ENCODE measurements around the gene MORN4.
"Not testable (repeated sequence)": the region's sequence is repeated elsewhere in the genome, so short reads cannot be mapped to it uniquely, and the experiment has no call there.

MORN4 gene

GRCh38 chr10:97585439-97585811 lies 47.9 kb downstream of the MORN4 start:
- H3K27me3 ChIP-seq (replicated peaks; ENCODE audit: control insufficient read depth, insufficient read depth, low read length, poor library complexity, severe bottlenecking), result no peaks in the 10 kb centered on the region
- no peaks in the 10 kb centered on the region for H3K9me3 ChIP-seq (ENCODE audit: control insufficient read depth, low read length)
- no peaks in the 10 kb centered on the region for H3K4me1 ChIP-seq (ENCODE audit: control insufficient read depth, insufficient read depth, low read length, poor library complexity, severe bottlenecking)
- H3K4me3 ChIP-seq (ENCODE audit: insufficient read depth, low read depth, low read length, poor library complexity, severe bottlenecking), result no peak overlapping the region
- no peak for DNase-seq
- H3K27ac ChIP-seq (ENCODE audit: insufficient read depth, low read length, poor library complexity, severe bottlenecking), result no peak overlapping the region
- H3K36me3 ChIP-seq (ENCODE audit: control insufficient read depth, insufficient read depth, low read length), result no peaks in the 10 kb centered on the region

- Histone ChIP-seq H3K9me3 (ENCODE audit: control insufficient read depth, low read length) (no peaks in the 10 kb centered on the region), H3K36me3 (ENCODE audit: control insufficient read depth, insufficient read depth, low read length) (no peaks in the 10 kb centered on the region), H3K4me1 (ENCODE audit: control insufficient read depth, insufficient read depth, low read length, poor library complexity, severe bottlenecking) (no peaks in the 10 kb centered on the region), H3K4me3 (ENCODE audit: insufficient read depth, low read depth, low read length, poor library complexity, severe bottlenecking) (no peak overlapping the region), H3K27me3 (replicated peaks; ENCODE audit: control insufficient read depth, insufficient read depth, low read length, poor library complexity, severe bottlenecking) (no peaks in the 10 kb centered on the region), H3K27ac (ENCODE audit: insufficient read depth, low read length, poor library complexity, severe bottlenecking) (no peak overlapping the region)
- no peak for DNase-seq
Observed at GRCh38 chr10:97584798-97585438, 48.4 kb downstream of the MORN4 start.

- no peak for DNase-seq
- Histone ChIP-seq H3K4me3 (ENCODE audit: insufficient read depth, low read depth, low read length, poor library complexity, severe bottlenecking) (no peak within 1 kb of the TSS), H3K27ac (ENCODE audit: insufficient read depth, low read length, poor library complexity, severe bottlenecking) (no peak within 1 kb of the TSS)
Observed at GRCh38 chr10:97584060-97584797, 49.1 kb downstream of the MORN4 start, which contains the start of gene HOGA1. TSS of gene HOGA1 (plus strand) at chr10:97584389. CDS start at chr10:97584704, 315 bp downstream.

DNA sequence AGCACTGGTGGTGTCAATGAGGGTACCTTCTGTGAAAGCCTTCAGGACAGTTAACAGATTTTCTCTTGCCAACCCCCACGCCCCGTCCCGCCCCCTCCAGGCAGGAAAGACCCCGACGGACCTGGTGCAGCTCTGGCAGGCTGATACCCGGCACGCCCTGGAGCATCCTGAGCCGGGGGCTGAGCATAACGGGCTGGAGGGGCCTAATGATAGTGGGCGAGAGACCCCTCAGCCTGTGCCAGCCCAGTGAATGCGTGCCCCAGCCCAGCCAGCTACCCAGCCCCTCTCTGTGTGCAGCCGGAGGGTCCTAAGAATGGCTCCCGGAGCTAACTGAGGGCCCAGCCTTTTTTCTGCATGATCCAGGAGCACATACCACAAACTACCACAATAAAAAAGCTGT lies 49.8 kb downstream of the MORN4 start:
- H3K4me3 ChIP-seq (ENCODE audit: insufficient read depth, low read depth, low read length, poor library complexity, severe bottlenecking), result no peak overlapping the region
- no peaks in the 10 kb centered on the region for H3K36me3 ChIP-seq (ENCODE audit: control insufficient read depth, insufficient read depth, low read length)
- DNase-seq, result no peak
- no peak overlapping the region for H3K27ac ChIP-seq (ENCODE audit: insufficient read depth, low read length, poor library complexity, severe bottlenecking)
- H3K9me3 ChIP-seq (ENCODE audit: control insufficient read depth, low read length), result no peaks in the 10 kb centered on the region
- no peaks in the 10 kb centered on the region for H3K4me1 ChIP-seq (ENCODE audit: control insufficient read depth, insufficient read depth, low read length, poor library complexity, severe bottlenecking)
- H3K27me3 ChIP-seq (replicated peaks; ENCODE audit: control insufficient read depth, insufficient read depth, low read length, poor library complexity, severe bottlenecking), result no peaks in the 10 kb centered on the region

More at GRCh38 chr10:97584060-97584797, 49.1 kb downstream of the MORN4 start, which contains the start of gene HOGA1:
- no peaks in the 10 kb centered on the region for H3K9me3 ChIP-seq (ENCODE audit: control insufficient read depth, low read length)
- H3K27me3 ChIP-seq (replicated peaks; ENCODE audit: control insufficient read depth, insufficient read depth, low read length, poor library complexity, severe bottlenecking), result no peaks in the 10 kb centered on the region
- H3K4me1 ChIP-seq (ENCODE audit: control insufficient read depth, insufficient read depth, low read length, poor library complexity, severe bottlenecking), result no peaks in the 10 kb centered on the region
- no peaks in the 10 kb centered on the region for H3K36me3 ChIP-seq (ENCODE audit: control insufficient read depth, insufficient read depth, low read length)

- H3K4me1 ChIP-seq (ENCODE audit: control insufficient read depth, insufficient read depth, low read length, poor library complexity, severe bottlenecking), result no peaks in the 10 kb centered on the region
- no peaks in the 10 kb centered on the region for H3K27me3 ChIP-seq (replicated peaks; ENCODE audit: control insufficient read depth, insufficient read depth, low read length, poor library complexity, severe bottlenecking)
- no peak overlapping the region for H3K27ac ChIP-seq (ENCODE audit: insufficient read depth, low read length, poor library complexity, severe bottlenecking)
- H3K4me3 ChIP-seq (ENCODE audit: insufficient read depth, low read depth, low read length, poor library complexity, severe bottlenecking), result no peak overlapping the region
- no peaks in the 10 kb centered on the region for H3K9me3 ChIP-seq (ENCODE audit: control insufficient read depth, low read length)
- no peak for DNase-seq
- H3K36me3 ChIP-seq (ENCODE audit: control insufficient read depth, insufficient read depth, low read length), result no peaks in the 10 kb centered on the region
Observed at GRCh38 chr10:97582169-97582568, 51.1 kb downstream of the MORN4 start.

DNA sequence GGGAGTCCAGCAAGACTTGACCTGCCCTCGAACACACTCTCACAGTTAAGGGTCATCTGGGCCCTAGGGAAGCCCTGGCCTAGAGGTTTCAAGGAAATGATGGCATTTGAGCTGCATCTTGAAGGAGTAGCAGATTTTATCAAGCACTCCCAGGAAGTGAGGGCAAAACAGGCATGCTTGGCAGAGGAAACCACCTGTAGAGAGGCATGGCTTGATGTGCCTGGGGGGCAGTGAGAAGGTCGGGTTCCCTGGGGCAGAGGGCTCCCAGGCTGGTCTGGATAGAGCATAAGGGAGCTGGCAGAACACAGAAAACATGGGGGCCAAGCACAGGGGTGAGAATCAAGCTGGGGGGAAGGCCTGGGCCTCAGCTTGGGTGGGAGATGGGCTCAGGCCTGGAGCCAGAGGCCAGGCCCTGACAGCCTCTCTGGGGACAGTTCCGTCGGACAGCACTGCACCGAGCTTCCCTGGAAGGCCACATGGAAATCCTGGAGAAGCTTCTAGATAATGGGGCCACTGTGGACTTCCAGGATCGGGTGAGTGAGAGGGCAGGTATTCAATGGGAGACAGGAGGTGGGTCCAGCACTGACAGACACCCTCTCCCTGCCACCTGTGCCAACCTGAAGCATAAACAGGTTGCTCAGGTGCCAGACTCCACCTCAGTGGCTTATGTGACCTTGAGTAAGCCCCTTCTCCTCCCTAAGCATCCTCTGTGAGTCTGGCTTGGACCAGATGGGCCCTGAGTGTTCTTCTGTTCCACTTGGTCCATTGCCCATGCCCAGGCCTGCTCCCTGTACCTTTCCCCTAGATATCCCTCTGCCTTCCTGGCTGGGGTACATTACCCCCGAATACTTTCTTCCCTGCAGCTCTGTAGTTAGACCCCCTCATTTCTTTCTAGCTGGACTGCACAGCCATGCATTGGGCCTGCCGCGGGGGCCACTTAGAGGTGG lies 52.6 kb downstream of the MORN4 start:
- Histone ChIP-seq H3K27ac (ENCODE audit: insufficient read depth, low read length, poor library complexity, severe bottlenecking) (no peak overlapping the region), H3K4me1 (ENCODE audit: control insufficient read depth, insufficient read depth, low read length, poor library complexity, severe bottlenecking) (no peaks in the 10 kb centered on the region), H3K36me3 (ENCODE audit: control insufficient read depth, insufficient read depth, low read length) (no peaks in the 10 kb centered on the region), H3K9me3 (ENCODE audit: control insufficient read depth, low read length) (no peaks in the 10 kb centered on the region), H3K27me3 (replicated peaks; ENCODE audit: control insufficient read depth, insufficient read depth, low read length, poor library complexity, severe bottlenecking) (no peaks in the 10 kb centered on the region), H3K4me3 (ENCODE audit: insufficient read depth, low read depth, low read length, poor library complexity, severe bottlenecking) (no peak overlapping the region)
- DNase-seq, result no peak

DNA sequence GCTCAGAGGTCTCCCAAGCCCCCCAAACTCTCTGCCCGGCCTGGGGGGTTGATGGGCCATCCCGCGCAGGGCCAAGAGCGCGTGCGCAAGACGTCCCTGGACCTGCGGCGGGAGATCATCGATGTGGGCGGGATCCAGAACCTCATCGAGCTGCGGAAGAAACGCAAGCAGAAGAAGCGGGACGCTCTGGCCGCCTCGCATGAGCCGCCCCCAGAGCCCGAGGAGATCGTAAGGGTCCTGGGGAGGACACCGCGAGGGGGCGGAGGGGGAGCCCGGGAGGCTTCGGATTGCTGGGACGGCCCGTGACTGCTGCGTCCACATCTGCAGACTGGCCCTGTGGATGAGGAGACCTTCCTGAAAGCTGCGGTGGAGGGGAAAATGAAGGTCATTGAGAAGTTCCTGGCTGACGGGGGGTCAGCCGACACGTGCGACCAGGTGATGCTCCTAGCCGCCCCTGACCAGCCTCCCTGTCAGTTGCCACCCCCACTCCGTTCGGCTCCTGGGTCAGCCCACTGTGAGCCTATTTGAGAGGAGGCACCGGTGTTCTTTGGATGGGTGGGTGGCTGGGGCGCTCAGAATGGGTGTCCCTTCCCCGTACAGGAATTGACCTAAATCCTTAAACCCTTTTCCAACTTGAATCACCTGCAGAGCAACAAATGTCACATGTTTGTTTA lies 55.0 kb downstream of the MORN4 start:
- Histone ChIP-seq H3K4me3 (ENCODE audit: insufficient read depth, low read depth, low read length, poor library complexity, severe bottlenecking) (no peak overlapping the region), H3K4me1 (ENCODE audit: control insufficient read depth, insufficient read depth, low read length, poor library complexity, severe bottlenecking) (no peaks in the 10 kb centered on the region), H3K27ac (ENCODE audit: insufficient read depth, low read length, poor library complexity, severe bottlenecking) (no peak overlapping the region), H3K9me3 (ENCODE audit: control insufficient read depth, low read length) (no peaks in the 10 kb centered on the region), H3K36me3 (ENCODE audit: control insufficient read depth, insufficient read depth, low read length) (no peaks in the 10 kb centered on the region), H3K27me3 (replicated peaks; ENCODE audit: control insufficient read depth, insufficient read depth, low read length, poor library complexity, severe bottlenecking) (no peaks in the 10 kb centered on the region)
- no peak for DNase-seq

- no peaks in the 10 kb centered on the region for H3K27me3 ChIP-seq (replicated peaks; ENCODE audit: control insufficient read depth, insufficient read depth, low read length, poor library complexity, severe bottlenecking)
- H3K4me3 ChIP-seq (ENCODE audit: insufficient read depth, low read depth, low read length, poor library complexity, severe bottlenecking), result no peak overlapping the region
- no peaks in the 10 kb centered on the region for H3K9me3 ChIP-seq (ENCODE audit: control insufficient read depth, low read length)
- no peak for DNase-seq
- H3K36me3 ChIP-seq (ENCODE audit: control insufficient read depth, insufficient read depth, low read length), result no peaks in the 10 kb centered on the region
- H3K27ac ChIP-seq (ENCODE audit: insufficient read depth, low read length, poor library complexity, severe bottlenecking), result no peak overlapping the region
- H3K4me1 ChIP-seq (ENCODE audit: control insufficient read depth, insufficient read depth, low read length, poor library complexity, severe bottlenecking), result no peaks in the 10 kb centered on the region
Observed at GRCh38 chr10:97577701-97578100, 55.6 kb downstream of the MORN4 start.

GRCh38 chr10:97576487-97576886 lies 56.8 kb downstream of the MORN4 start:
- not testable (repeated sequence) for H3K9me3 ChIP-seq (ENCODE audit: control insufficient read depth, low read length); H3K4me1 ChIP-seq (ENCODE audit: control insufficient read depth, insufficient read depth, low read length, poor library complexity, severe bottlenecking); H3K27ac ChIP-seq (ENCODE audit: insufficient read depth, low read length, poor library complexity, severe bottlenecking); DNase-seq; H3K4me3 ChIP-seq (ENCODE audit: insufficient read depth, low read depth, low read length, poor library complexity, severe bottlenecking); H3K36me3 ChIP-seq (ENCODE audit: control insufficient read depth, insufficient read depth, low read length); H3K27me3 ChIP-seq (replicated peaks; ENCODE audit: control insufficient read depth, insufficient read depth, low read length, poor library complexity, severe bottlenecking)

Data from effector memory CD4-positive, alpha-beta T cell (primary cell).